ENCODE results near the gene ZDHHC1. TPM values are rescaled to one million over a fixed set of nuclear protein-coding genes. Genes with fewer than 3 reads are reported as not detected.

Gene ZDHHC1
- total and polyA plus RNA-seq, 12 donors, result 1.3 to 30.0 (median 12.6) TPM

- intact Hi-C loops (cut with DNase I), result no loop called here
- DNase-seq, result no peak
- Histone ChIP-seq H3K9me3 (replicated peaks in 1 of 3) (no peaks in the 10 kb centered on the region), H3K36me3 (replicated peaks in 1 of 2) (peaks cover 0 to 38% of the 10 kb centered on the region in 2 donors), H3K27me3 (no peaks in the 10 kb centered on the region), H3K27ac (no peak overlapping the region), H3K4me1 (replicated peaks in 1 of 2) (peaks cover 10 to 18% of the 10 kb centered on the region in 2 donors), H3K4me3 (no peak overlapping the region)
- no peak for TF ChIP-seq POLR2A (IDR thresholded peaks at IDR 0.05)
- TF ChIP-seq CTCF (IDR thresholded peaks at IDR 0.05), result no peak
- 89 to 96% (median 93%) methylated on average over 15 to 20 of the region's 20 CpGs for WGBS, 4 donors
These were observed 22.0 kb upstream of the ZDHHC1 start for GRCh38 chr16:67438098-67438791.

GRCh38 chr16:67437513-67437912 is 21.2 kb upstream of the ZDHHC1 start:
- peaks cover 0 to 38% of the 10 kb centered on the region in 2 donors for H3K36me3 ChIP-seq (replicated peaks in 1 of 2)

GRCh38 chr16:67436640-67437193 is 20.4 kb upstream of the ZDHHC1 start:
- Histone ChIP-seq H3K27me3 (no peaks in the 10 kb centered on the region), H3K36me3 (replicated peaks in 1 of 2) (peaks cover 0 to 35% of the 10 kb centered on the region in 2 donors), H3K9me3 (replicated peaks in 1 of 3) (no peaks in the 10 kb centered on the region), H3K4me1 (replicated peaks in 1 of 2) (peaks cover 9 to 12% of the 10 kb centered on the region in 2 donors), H3K4me3 (no peak overlapping the region), H3K27ac (no peak overlapping the region)
- no peak for DNase-seq
- intact Hi-C loops (cut with DNase I), result no loop called here
- no peak for TF ChIP-seq POLR2A (IDR thresholded peaks at IDR 0.05)
- no peak for TF ChIP-seq CTCF (IDR thresholded peaks at IDR 0.05)
- 97% methylated on average over 19 to 23 of the region's 23 CpGs for WGBS, 4 donors

More at GRCh38 chr16:67437513-67437912, 21.2 kb upstream of the ZDHHC1 start:
- H3K4me3 ChIP-seq, result no peak overlapping the region
- H3K4me1 ChIP-seq (replicated peaks in 1 of 2), result peaks cover 3 to 11% of the 10 kb centered on the region in 2 donors
- no peak overlapping the region for H3K27ac ChIP-seq
- 78 to 92% (median 85%) methylated on average over 3 to 4 of the region's 4 CpGs for WGBS, 4 donors
- DNase-seq, result no peak
- TF ChIP-seq POLR2A (IDR thresholded peaks at IDR 0.05) (no peak), CTCF (IDR thresholded peaks at IDR 0.05) (no peak)
- intact Hi-C loops (cut with DNase I), result no loop called here
- H3K27me3 ChIP-seq, result no peaks in the 10 kb centered on the region
- no peaks in the 10 kb centered on the region for H3K9me3 ChIP-seq (replicated peaks in 1 of 3)

- H3K4me3 ChIP-seq, result no peak overlapping the region
- DNase-seq, result no peak
- H3K27me3 ChIP-seq, result no peaks in the 10 kb centered on the region
- intact Hi-C loops (cut with DNase I), result no loop called here
- TF ChIP-seq POLR2A (IDR thresholded peaks at IDR 0.05) (no peak), CTCF (IDR thresholded peaks at IDR 0.05) (no peak)
- H3K36me3 ChIP-seq (replicated peaks in 1 of 2), result peaks cover 0 to 31% of the 10 kb centered on the region in 2 donors
- H3K9me3 ChIP-seq (replicated peaks in 1 of 3), result no peaks in the 10 kb centered on the region
- 88 to 97% (median 93%) methylated on average over 6 to 16 of the region's 16 CpGs for WGBS, 4 donors
- peaks cover 12 to 15% of the 10 kb centered on the region in 2 donors for H3K4me1 ChIP-seq (replicated peaks in 1 of 2)
- no peak overlapping the region for H3K27ac ChIP-seq
These were observed 19.5 kb upstream of the ZDHHC1 start for GRCh38 chr16:67435758-67436164.
